Effector memory CD4-positive, alpha-beta T cell (primary cell): Measurements from ENCODE around the gene ERAL1.
A peak's percentile ranks its signal among the peaks of the same experiment; 100 is the strongest.
"Not testable (repeated sequence)": the region's sequence is repeated elsewhere in the genome, so short reads cannot be mapped to it uniquely, and the experiment has no call there.

Experiments used
- DNase-seq, 3 donors: peaks; one replicate each; pipeline ENCODE4 v3.0.0-alpha.2; 2020
- H3K27ac ChIP-seq: 2 replicates; pipeline ENCODE4 v1.7.0; 2013; ENCODE audit warnings: mild to moderate bottlenecking, low read length, moderate library complexity; ENCODE audit not compliant: insufficient read depth, poor library complexity, severe bottlenecking
- H3K27me3 ChIP-seq: replicated peaks from 2 replicates; pipeline ENCODE4 v1.7.0; 2013; ENCODE audit warnings: mild to moderate bottlenecking, low read length; ENCODE audit not compliant: insufficient read depth, control insufficient read depth, poor library complexity, severe bottlenecking
- H3K36me3 ChIP-seq: 2 replicates; pipeline ENCODE4 v1.7.0; 2013; ENCODE audit warnings: mild to moderate bottlenecking, low read length, moderate library complexity; ENCODE audit not compliant: control insufficient read depth, insufficient read depth
- H3K4me1 ChIP-seq: 2 replicates; pipeline ENCODE4 v1.7.0; 2013; ENCODE audit warnings: low read length, mild to moderate bottlenecking; ENCODE audit not compliant: control insufficient read depth, insufficient read depth, poor library complexity, severe bottlenecking
- H3K4me3 ChIP-seq: 2 replicates; pipeline ENCODE4 v1.7.0; 2013; ENCODE audit warnings: low read length, low read depth, mild to moderate bottlenecking; ENCODE audit not compliant: insufficient read depth, poor library complexity, severe bottlenecking
- H3K9me3 ChIP-seq: 2 replicates; pipeline ENCODE4 v1.7.0; 2013; ENCODE audit warnings: mild to moderate bottlenecking, low read length, moderate library complexity; ENCODE audit not compliant: control insufficient read depth

Gene ERAL1

GRCh38 chr17:28827672-28828071 lies 27.1 kb upstream of the ERAL1 start:
- no peak for DNase-seq
- H3K36me3 ChIP-seq = peaks cover 5% of the 10 kb centered on the region
- H3K4me3 ChIP-seq = no peak overlapping the region
- H3K27me3 ChIP-seq = no peaks in the 10 kb centered on the region
- no peaks in the 10 kb centered on the region for H3K9me3 ChIP-seq
- H3K27ac ChIP-seq = no peak overlapping the region
- no peaks in the 10 kb centered on the region for H3K4me1 ChIP-seq

GRCh38 chr17:28828294-28829040 lies 26.3 kb upstream of the ERAL1 start:
- H3K27me3 ChIP-seq = no peaks in the 10 kb centered on the region
- no peaks in the 10 kb centered on the region for H3K4me1 ChIP-seq
- no peak overlapping the region for H3K27ac ChIP-seq
- DNase-seq = no peak
- no peaks in the 10 kb centered on the region for H3K9me3 ChIP-seq
- no peak overlapping the region for H3K4me3 ChIP-seq
- H3K36me3 ChIP-seq = peaks cover 6% of the 10 kb centered on the region

- peaks cover 6% of the 10 kb centered on the region for H3K36me3 ChIP-seq
- no peaks in the 10 kb centered on the region for H3K9me3 ChIP-seq
- H3K4me1 ChIP-seq = no peaks in the 10 kb centered on the region
- no peak overlapping the region for H3K4me3 ChIP-seq
- H3K27ac ChIP-seq = no peak overlapping the region
- H3K27me3 ChIP-seq = no peaks in the 10 kb centered on the region
- no peak for DNase-seq
These were observed 20.4 kb upstream of the ERAL1 start for GRCh38 chr17:28834420-28834819.

GRCh38 chr17:28836541-28836940 lies 18.3 kb upstream of the ERAL1 start:
- H3K36me3 ChIP-seq, H3K4me3 ChIP-seq, H3K4me1 ChIP-seq, H3K9me3 ChIP-seq, H3K27ac ChIP-seq, H3K27me3 ChIP-seq, DNase-seq: not testable (repeated sequence)

- no peaks in the 10 kb centered on the region for H3K9me3 ChIP-seq
- H3K4me1 ChIP-seq = peaks cover 7% of the 10 kb centered on the region
- no peak overlapping the region for H3K4me3 ChIP-seq
- no peak overlapping the region for H3K27ac ChIP-seq
- DNase-seq = no peak
- H3K36me3 ChIP-seq = no peaks in the 10 kb centered on the region
- H3K27me3 ChIP-seq = no peaks in the 10 kb centered on the region
These were observed 15.6 kb upstream of the ERAL1 start for GRCh38 chr17:28839221-28839620.

GRCh38 chr17:28841901-28842281 lies 12.9 kb upstream of the ERAL1 start:
- H3K4me1 ChIP-seq = peaks cover 7% of the 10 kb centered on the region
- no peaks in the 10 kb centered on the region for H3K9me3 ChIP-seq
- H3K36me3 ChIP-seq = no peaks in the 10 kb centered on the region
- no peaks in the 10 kb centered on the region for H3K27me3 ChIP-seq
- peak overlapping the region; percentile 85 for H3K4me3 ChIP-seq
- no peak for DNase-seq
- H3K27ac ChIP-seq = peak overlapping the region; percentile 79

GRCh38 chr17:28842282-28843012 lies 12.4 kb upstream of the ERAL1 start, which contains the start of gene FAM222B:
Gene FAM222B, minus strand, starts transcription at chr17:28842790. Its CDS starts 76,123 bp downstream, at chr17:28766667.
- peak; percentile 74 to 82 (median 75) for DNase-seq
- peak within 1 kb of the TSS; percentile 79 for H3K27ac ChIP-seq
- no peaks in the 10 kb centered on the region for H3K9me3 ChIP-seq
- H3K4me3 ChIP-seq = peak within 1 kb of the TSS; percentile 85
- H3K27me3 ChIP-seq = no peaks in the 10 kb centered on the region
- H3K36me3 ChIP-seq = no peaks in the 10 kb centered on the region
- peaks cover 7% of the 10 kb centered on the region for H3K4me1 ChIP-seq

- H3K9me3 ChIP-seq = no peaks in the 10 kb centered on the region
- H3K36me3 ChIP-seq = no peaks in the 10 kb centered on the region
- no peaks in the 10 kb centered on the region for H3K27me3 ChIP-seq
- peaks cover 7% of the 10 kb centered on the region for H3K4me1 ChIP-seq
- DNase-seq = no peak
- no peak overlapping the region for H3K27ac ChIP-seq
- H3K4me3 ChIP-seq = no peak overlapping the region
These were observed 11.0 kb upstream of the ERAL1 start for GRCh38 chr17:28843816-28844148.

GRCh38 chr17:28846231-28846630 lies 8.6 kb upstream of the ERAL1 start:
- Histone ChIP-seq H3K27ac (no peak overlapping the region), H3K9me3 (no peaks in the 10 kb centered on the region), H3K36me3 (no peaks in the 10 kb centered on the region), H3K4me1 (peaks cover 7% of the 10 kb centered on the region), H3K27me3 (no peaks in the 10 kb centered on the region), H3K4me3 (no peak overlapping the region)
- DNase-seq = no peak

GRCh38 chr17:28846699-28847098 lies 8.1 kb upstream of the ERAL1 start:
- not testable (repeated sequence) for DNase-seq, H3K27me3 ChIP-seq, H3K4me1 ChIP-seq, H3K4me3 ChIP-seq, H3K36me3 ChIP-seq, H3K9me3 ChIP-seq, H3K27ac ChIP-seq
